ENCODE measurements around the gene NKAIN1. TPM values are rescaled to one million over a fixed set of nuclear protein-coding genes. Genes with fewer than 3 reads are reported as not detected.

NKAIN1 gene
- total and polyA plus RNA-seq, 9 donors: 0.05 to 1.2 (median 0.23) TPM

DNA sequence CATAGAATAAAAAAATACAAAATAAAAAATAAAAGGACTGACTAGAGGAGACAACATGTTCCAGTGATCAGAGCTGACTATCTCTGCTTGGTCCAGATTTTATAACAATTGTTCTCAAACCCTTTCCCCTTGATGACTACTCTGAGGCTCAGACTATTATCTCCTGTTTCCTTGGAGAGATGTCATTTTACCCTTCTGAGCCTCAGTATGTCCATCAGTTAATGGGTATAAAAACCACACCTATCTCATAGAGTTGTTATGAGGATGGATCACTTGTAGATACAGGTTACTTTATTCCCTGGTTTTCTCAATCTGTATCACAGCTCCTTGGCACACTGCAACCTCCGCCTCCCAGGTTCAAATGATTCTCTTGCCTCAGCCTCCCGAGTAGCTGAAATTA, 7.0 kb downstream of the NKAIN1 start:
- Histone ChIP-seq H3K4me3 (no peak overlapping the region), H3K4me1 (ENCODE audit: insufficient read depth) (no peaks in the 10 kb centered on the region), H3K27me3 (no peaks in the 10 kb centered on the region), H3K9me3 (no peaks in the 10 kb centered on the region), H3K36me3 (no peaks in the 10 kb centered on the region), H3K27ac (no peak overlapping the region)
- intact Hi-C loops (cut with DNase I): no loop called here
- 92 to 95% (median 94%) methylated on average over 2 of the region's 2 CpGs for WGBS, 3 donors
- DNase-seq: no peak
- TF ChIP-seq EP300 (IDR thresholded peaks at IDR 0.05) (no peak), POLR2A (IDR thresholded peaks at IDR 0.05) (no peak)
- TF ChIP-seq, protein P1, sequence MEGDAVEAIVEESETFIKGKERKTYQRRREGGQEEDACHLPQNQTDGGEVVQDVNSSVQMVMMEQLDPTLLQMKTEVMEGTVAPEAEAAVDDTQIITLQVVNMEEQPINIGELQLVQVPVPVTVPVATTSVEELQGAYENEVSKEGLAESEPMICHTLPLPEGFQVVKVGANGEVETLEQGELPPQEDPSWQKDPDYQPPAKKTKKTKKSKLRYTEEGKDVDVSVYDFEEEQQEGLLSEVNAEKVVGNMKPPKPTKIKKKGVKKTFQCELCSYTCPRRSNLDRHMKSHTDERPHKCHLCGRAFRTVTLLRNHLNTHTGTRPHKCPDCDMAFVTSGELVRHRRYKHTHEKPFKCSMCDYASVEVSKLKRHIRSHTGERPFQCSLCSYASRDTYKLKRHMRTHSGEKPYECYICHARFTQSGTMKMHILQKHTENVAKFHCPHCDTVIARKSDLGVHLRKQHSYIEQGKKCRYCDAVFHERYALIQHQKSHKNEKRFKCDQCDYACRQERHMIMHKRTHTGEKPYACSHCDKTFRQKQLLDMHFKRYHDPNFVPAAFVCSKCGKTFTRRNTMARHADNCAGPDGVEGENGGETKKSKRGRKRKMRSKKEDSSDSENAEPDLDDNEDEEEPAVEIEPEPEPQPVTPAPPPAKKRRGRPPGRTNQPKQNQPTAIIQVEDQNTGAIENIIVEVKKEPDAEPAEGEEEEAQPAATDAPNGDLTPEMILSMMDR (IDR thresholded peaks at IDR 0.05): no peak

- Histone ChIP-seq H3K9me3 (no peaks in the 10 kb centered on the region), H3K36me3 (no peaks in the 10 kb centered on the region), H3K27me3 (no peaks in the 10 kb centered on the region), H3K4me3 (no peak overlapping the region), H3K27ac (no peak overlapping the region), H3K4me1 (ENCODE audit: insufficient read depth) (no peaks in the 10 kb centered on the region)
- 73 to 85% (median 75%) methylated on average over 5 of the region's 5 CpGs for WGBS, 3 donors
- TF ChIP-seq, protein P1 (IDR thresholded peaks at IDR 0.05): no peak
- TF ChIP-seq POLR2A (IDR thresholded peaks at IDR 0.05): no peak
- TF ChIP-seq EP300 (IDR thresholded peaks at IDR 0.05): no peak
- DNase-seq: no peak
- intact Hi-C loops (cut with DNase I): no loop called here
Measured at GRCh38 chr1:31231802-31232201, 7.9 kb downstream of the NKAIN1 start.

GRCh38 chr1:31230378-31230777, 9.3 kb downstream of the NKAIN1 start:
- no peak for TF ChIP-seq POLR2A (IDR thresholded peaks at IDR 0.05)
- TF ChIP-seq, protein P1 (IDR thresholded peaks at IDR 0.05): no peak
- no peak for TF ChIP-seq EP300 (IDR thresholded peaks at IDR 0.05)
- H3K4me1 ChIP-seq (ENCODE audit: insufficient read depth): no peaks in the 10 kb centered on the region
- WGBS, 3 donors: 36 to 50% (median 38%) methylated on average over 3 of the region's 3 CpGs
- H3K27ac ChIP-seq: no peak overlapping the region
- intact Hi-C loops (cut with DNase I): no loop called here
- no peak for DNase-seq
- no peaks in the 10 kb centered on the region for H3K9me3 ChIP-seq
- no peaks in the 10 kb centered on the region for H3K27me3 ChIP-seq
- H3K36me3 ChIP-seq: no peaks in the 10 kb centered on the region
- H3K4me3 ChIP-seq: no peak overlapping the region

GRCh38 chr1:31228986-31229385, 10.7 kb downstream of the NKAIN1 start:
- Histone ChIP-seq H3K27me3 (no peaks in the 10 kb centered on the region), H3K9me3 (no peaks in the 10 kb centered on the region), H3K27ac (no peak overlapping the region), H3K4me1 (ENCODE audit: insufficient read depth) (no peaks in the 10 kb centered on the region), H3K4me3 (no peak overlapping the region), H3K36me3 (no peaks in the 10 kb centered on the region)
- TF ChIP-seq, protein P1 (IDR thresholded peaks at IDR 0.05): no peak
- TF ChIP-seq POLR2A (IDR thresholded peaks at IDR 0.05): no peak
- TF ChIP-seq EP300 (IDR thresholded peaks at IDR 0.05): no peak
- intact Hi-C loops (cut with DNase I): no loop called here
- no peak for DNase-seq

Measured in ovary (tissue), 9 donors.